OCI-LY1 (cell line): ENCODE measurements around the gene RALGPS1.

ENCODE experiments used
- H2AFZ ChIP-seq: fragments of 200-600 bp; sonication (generic), shearing (Covaris generic); 2 replicates; pipeline ENCODE4 v1.6.0; 2014; ENCODE audit warnings: antibody characterized with exemption, mild to moderate bottlenecking, low read length
- H3F3A ChIP-seq: fragments of 200-600 bp; sonication (generic), shearing (Covaris generic); 2 replicates; pipeline ENCODE4 v1.6.0; 2014; ENCODE audit warnings: mild to moderate bottlenecking, antibody characterized with exemption, low read length, moderate library complexity; ENCODE audit not compliant: insufficient read depth
- H3K27ac ChIP-seq: fragments of 200-600 bp; sonication (generic); 2 replicates; pipeline ENCODE4 v1.5.1; 2014; ENCODE audit warnings: low read length, mixed run types, mild to moderate bottlenecking, low read depth; ENCODE audit not compliant: poor library complexity, severe bottlenecking
- H3K27me3 ChIP-seq: fragments of 200-600 bp; sonication (generic); 2 replicates; pipeline ENCODE4 v1.6.0; 2014; ENCODE audit warnings: antibody characterized with exemption, mild to moderate bottlenecking, low read length, moderate library complexity; ENCODE audit not compliant: insufficient read depth
- H3K36me3 ChIP-seq: fragments of 200-600 bp; sonication (generic); 2 replicates; pipeline ENCODE4 v1.6.1; 2014; ENCODE audit warnings: mild to moderate bottlenecking, antibody characterized with exemption, low read length, moderate library complexity, mixed read lengths; ENCODE audit not compliant: insufficient read depth
- H3K4me1 ChIP-seq: fragments of 200-600 bp; sonication (generic); 2 replicates; pipeline ENCODE4 v1.5.1; 2014; ENCODE audit warnings: mild to moderate bottlenecking, low read length, moderate library complexity; ENCODE audit not compliant: insufficient read depth, severe bottlenecking
- H3K4me2 ChIP-seq: fragments of 200-600 bp; sonication (generic), shearing (Covaris generic); 2 replicates; pipeline ENCODE4 v1.6.1; 2014; ENCODE audit warnings: low read length
- H3K4me3 ChIP-seq: fragments of 200-600 bp; sonication (generic); 2 replicates; pipeline ENCODE4 v1.5.1; 2014; ENCODE audit warnings: low read length, low read depth, mild to moderate bottlenecking, mixed read lengths; ENCODE audit not compliant: poor library complexity, severe bottlenecking
- H3K79me2 ChIP-seq: fragments of 200-600 bp; shearing (Covaris generic); 2 replicates; pipeline ENCODE4 v1.6.1; 2016; ENCODE audit warnings: mixed run types, low read length, mixed read lengths; ENCODE audit not compliant: insufficient read depth
- H3K9ac ChIP-seq: fragments of 200-600 bp; sonication (generic), shearing (Covaris generic); 2 replicates; pipeline ENCODE4 v1.6.1; 2014; ENCODE audit warnings: mild to moderate bottlenecking, low read length, mixed read lengths
- H3K9me2 ChIP-seq: fragments of 200-600 bp; sonication (generic), shearing (Covaris generic); 2 replicates; pipeline ENCODE4 v1.6.1; 2014; ENCODE audit warnings: low read depth, mild to moderate bottlenecking, low read length, mixed read lengths
- H3K9me3 ChIP-seq: fragments of 200-600 bp; shearing (Covaris generic); 2 replicates; pipeline ENCODE4 v1.6.1; 2014; ENCODE audit warnings: low read length, mixed read lengths
- H4K20me1 ChIP-seq: fragments of 200-600 bp; sonication (generic), shearing (Covaris generic); 2 replicates; pipeline ENCODE4 v1.6.0; 2016; ENCODE audit warnings: mild to moderate bottlenecking, low read length; ENCODE audit not compliant: insufficient read depth
- CTCF ChIP-seq: fragments of 200-600 bp; sonication (generic), shearing (Covaris generic); IDR thresholded peaks from 2 replicates; pipeline ENCODE4 v1.5.1; 2017; ENCODE audit warnings: mild to moderate bottlenecking, antibody characterized with exemption, low read length, moderate library complexity, mixed read lengths
- EZH2 ChIP-seq: fragments of 200-600 bp; sonication (generic), shearing (Covaris generic); IDR thresholded peaks from 2 replicates; pipeline ENCODE4 v1.8.0; 2017; ENCODE audit warnings: borderline replicate concordance, mixed run types, mild to moderate bottlenecking, antibody characterized with exemption, low read length, moderate library complexity, mixed read lengths

Gene RALGPS1

DNA sequence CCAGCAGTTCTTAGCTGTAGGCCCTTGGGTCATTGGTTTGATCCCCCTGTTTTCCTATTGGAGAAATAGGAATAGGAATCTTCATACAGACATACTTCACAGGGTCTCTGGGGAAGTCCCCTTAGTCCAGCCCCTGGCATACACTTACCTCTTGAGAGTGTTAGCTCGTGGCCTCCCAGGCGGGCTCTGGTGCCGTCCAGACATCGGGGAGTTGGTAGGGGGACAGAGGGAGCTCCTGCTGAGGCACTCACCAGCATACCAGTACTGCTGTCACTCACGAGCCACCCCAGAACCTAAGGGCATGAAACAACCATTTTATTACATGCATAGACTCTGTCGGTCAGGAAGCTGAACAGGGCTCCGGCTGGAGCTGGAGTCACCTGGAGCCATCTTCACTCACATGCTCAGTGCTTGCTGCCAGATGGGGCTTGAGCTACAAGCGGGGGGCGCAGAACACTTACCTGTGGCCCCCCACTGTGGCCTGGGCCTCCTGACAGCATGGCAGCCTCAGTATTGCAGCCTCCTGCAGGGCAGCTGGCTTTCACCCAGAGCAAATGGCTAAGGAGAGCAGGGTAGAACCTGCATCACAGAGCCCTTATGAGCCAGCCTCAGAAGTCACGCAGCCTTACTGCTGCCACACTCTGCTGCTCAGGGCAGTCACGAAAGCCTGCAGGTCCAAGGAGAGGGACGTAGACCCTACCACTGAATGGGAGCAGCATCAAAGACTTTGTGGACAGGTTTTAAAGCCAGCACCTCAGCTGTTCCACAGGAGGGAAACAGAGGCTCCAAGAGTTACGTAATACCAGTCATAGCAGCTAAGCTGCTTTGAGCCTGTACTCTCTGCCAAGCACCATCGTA is 266.1 kb downstream of the RALGPS1 start:
- no peaks in the 10 kb centered on the region for H3K27me3 ChIP-seq
- TF ChIP-seq CTCF (no peak), EZH2 (no peak)
- H3K9me3 ChIP-seq, result no peaks in the 10 kb centered on the region
- no peaks in the 10 kb centered on the region for H3K4me1 ChIP-seq
- H3F3A ChIP-seq, result no peaks in the 10 kb centered on the region
- no peaks in the 10 kb centered on the region for H3K9me2 ChIP-seq
- H2AFZ ChIP-seq, result no peak overlapping the region
- H3K9ac ChIP-seq, result no peak overlapping the region
- H3K79me2 ChIP-seq, result no peaks in the 10 kb centered on the region
- H3K4me2 ChIP-seq, result no peak overlapping the region
- no peaks in the 10 kb centered on the region for H3K36me3 ChIP-seq
- no peaks in the 10 kb centered on the region for H4K20me1 ChIP-seq
- H3K27ac ChIP-seq, result no peak overlapping the region
- H3K4me3 ChIP-seq, result no peak overlapping the region

DNA sequence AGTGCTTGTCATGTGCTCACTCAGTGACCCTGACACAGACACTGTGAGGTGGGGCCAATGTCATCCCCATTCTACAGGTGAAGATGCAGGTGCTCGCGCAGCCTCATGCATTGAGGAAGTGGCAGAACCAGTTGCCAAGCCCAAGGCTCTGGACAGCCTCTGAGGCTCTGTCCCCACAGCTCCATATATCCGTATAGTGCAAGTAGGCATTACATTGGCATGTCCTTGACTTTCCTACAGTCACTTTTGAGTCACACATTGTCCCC is 266.7 kb downstream of the RALGPS1 start:
- no peak overlapping the region for H3K4me2 ChIP-seq
- H3K9me2 ChIP-seq, result no peaks in the 10 kb centered on the region
- no peak for TF ChIP-seq CTCF
- no peak for TF ChIP-seq EZH2
- H3K9ac ChIP-seq, result no peak overlapping the region
- H4K20me1 ChIP-seq, result no peaks in the 10 kb centered on the region
- H3K9me3 ChIP-seq, result no peaks in the 10 kb centered on the region
- no peak overlapping the region for H3K27ac ChIP-seq
- H3K36me3 ChIP-seq, result no peaks in the 10 kb centered on the region
- H3K4me3 ChIP-seq, result no peak overlapping the region
- no peaks in the 10 kb centered on the region for H3K27me3 ChIP-seq
- H3K4me1 ChIP-seq, result no peaks in the 10 kb centered on the region
- no peaks in the 10 kb centered on the region for H3F3A ChIP-seq
- H2AFZ ChIP-seq, result no peak overlapping the region
- no peaks in the 10 kb centered on the region for H3K79me2 ChIP-seq

DNA sequence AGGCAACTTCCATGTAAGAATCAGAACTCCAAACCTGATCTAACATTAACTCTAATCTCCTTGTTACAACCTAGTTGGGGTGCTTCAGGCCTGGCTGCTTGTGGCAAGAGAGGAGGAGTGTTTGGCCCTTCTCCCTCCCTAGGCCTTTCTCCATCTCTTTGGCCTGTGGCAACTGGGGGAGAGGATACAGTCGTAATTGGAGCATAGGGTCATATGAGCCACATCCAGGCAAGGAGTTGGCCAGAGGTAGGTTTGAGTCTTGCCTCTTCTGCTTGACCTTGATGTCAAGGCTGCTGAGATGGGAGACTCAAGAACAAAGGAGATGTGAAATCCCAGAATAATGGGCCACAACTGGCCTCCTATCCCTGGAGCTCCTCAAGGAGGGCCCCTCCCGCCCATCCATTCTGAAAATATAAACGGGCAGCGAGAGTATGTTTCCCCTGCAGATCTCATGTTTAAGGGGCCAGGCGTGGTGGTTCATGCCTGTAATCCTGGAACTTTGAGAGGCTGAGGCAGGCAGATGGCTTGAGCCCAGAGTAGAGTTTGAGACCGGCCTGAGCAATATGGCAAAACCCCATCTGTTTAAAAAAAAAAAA is 267.1 kb downstream of the RALGPS1 start:
- H3K9ac ChIP-seq, result no peak overlapping the region
- H3K36me3 ChIP-seq, result no peaks in the 10 kb centered on the region
- no peaks in the 10 kb centered on the region for H3F3A ChIP-seq
- no peak overlapping the region for H2AFZ ChIP-seq
- no peaks in the 10 kb centered on the region for H3K27me3 ChIP-seq
- no peak overlapping the region for H3K27ac ChIP-seq
- H3K4me3 ChIP-seq, result no peak overlapping the region
- H3K9me3 ChIP-seq, result no peaks in the 10 kb centered on the region
- H3K4me2 ChIP-seq, result no peak overlapping the region
- TF ChIP-seq CTCF (no peak), EZH2 (no peak)
- no peaks in the 10 kb centered on the region for H3K4me1 ChIP-seq
- no peaks in the 10 kb centered on the region for H4K20me1 ChIP-seq
- no peaks in the 10 kb centered on the region for H3K79me2 ChIP-seq
- no peaks in the 10 kb centered on the region for H3K9me2 ChIP-seq
